HFF-Myc (cell line): ENCODE data around the gene OR52A5.

ENCODE experiments used
- DNase-seq: peaks from one replicate; pipeline ENCODE4 v3.0.0-alpha.2; 2011; ENCODE audit warnings: low read depth; ENCODE audit errors: extremely low read depth
- H3K4me3 ChIP-seq: replicated peaks from 2 replicates; pipeline ENCODE4 v1.5.1; 2011; ENCODE audit warnings: low read depth, mild to moderate bottlenecking, control low read depth, low read length
- CTCF ChIP-seq: IDR thresholded peaks from 2 replicates; pipeline ENCODE4 v1.5.1; 2012; ENCODE audit warnings: mild to moderate bottlenecking, low read depth, low read length, control low read depth; ENCODE audit errors: missing control alignments

The OR52A5 gene

GRCh38 chr11:5083602-5084001, 54.6 kb downstream of the OR52A5 start:
- DNase-seq = no peak
- H3K4me3 ChIP-seq = no peak overlapping the region
- no peak for TF ChIP-seq CTCF

GRCh38 chr11:5081405-5081804, 56.8 kb downstream of the OR52A5 start:
- DNase-seq = no peak
- TF ChIP-seq CTCF = no peak
- no peak overlapping the region for H3K4me3 ChIP-seq
